Fibroblast of skin of back (primary cell): ENCODE measurements around the gene SURF1.
"Not testable (repeated sequence)": the region's sequence is repeated elsewhere in the genome, so short reads cannot be mapped to it uniquely, and the experiment has no call there.

Source experiments
- DNase-seq: peaks from one replicate; pipeline ENCODE4 v3.0.0-alpha.2; 2013

SURF1 gene

GRCh38 chr9:133383438-133383837 is 27.2 kb upstream of the SURF1 start:
- DNase-seq = no peak

- DNase-seq = no peak
These were observed 26.3 kb upstream of the SURF1 start for GRCh38 chr9:133382507-133383141.

- no peak for DNase-seq
These were observed 24.4 kb upstream of the SURF1 start for GRCh38 chr9:133380734-133381133.

- no peak for DNase-seq
These were observed 23.1 kb upstream of the SURF1 start for GRCh38 chr9:133379153-133380086.

- DNase-seq = no peak
These were observed 22.2 kb upstream of the SURF1 start for GRCh38 chr9:133378408-133378962.

GRCh38 chr9:133377721-133378216 is 21.5 kb upstream of the SURF1 start:
- peak; percentile 37 for DNase-seq

- DNase-seq = not testable (repeated sequence)
These were observed 21.0 kb upstream of the SURF1 start for GRCh38 chr9:133377280-133377679.

- DNase-seq = peak; percentile 96
These were observed 19.7 kb upstream of the SURF1 start, which contains the start of the genes STKLD1 and SURF4 for GRCh38 chr9:133375724-133376654. TSS of gene STKLD1 (plus strand) at chr9:133376366. CDS start at chr9:133376474, 108 bp downstream. TSS of gene SURF4 (minus strand) at chr9:133376060. CDS start at chr9:133375969, 91 bp downstream.

- DNase-seq = peak; percentile 46
These were observed 18.9 kb upstream of the SURF1 start for GRCh38 chr9:133375116-133375723.

GRCh38 chr9:133374612-133375115 is 18.4 kb upstream of the SURF1 start:
- peak; percentile 67 for DNase-seq

- DNase-seq = no peak
These were observed 15.9 kb upstream of the SURF1 start for GRCh38 chr9:133372144-133372543.

- no peak for DNase-seq
These were observed 15.0 kb upstream of the SURF1 start for GRCh38 chr9:133371261-133371711.

GRCh38 chr9:133370685-133371084 is 14.4 kb upstream of the SURF1 start:
- no peak for DNase-seq

GRCh38 chr9:133369933-133370332 is 13.6 kb upstream of the SURF1 start:
- no peak for DNase-seq

GRCh38 chr9:133369422-133369821 is 13.1 kb upstream of the SURF1 start:
- DNase-seq = no peak

GRCh38 chr9:133368249-133368881 is 12.1 kb upstream of the SURF1 start:
- DNase-seq = no peak

GRCh38 chr9:133367778-133368177 is 11.5 kb upstream of the SURF1 start:
- DNase-seq = no peak

- DNase-seq = no peak
These were observed 10.9 kb upstream of the SURF1 start for GRCh38 chr9:133367221-133367620.

GRCh38 chr9:133366435-133366834 is 10.1 kb upstream of the SURF1 start:
- no peak for DNase-seq

GRCh38 chr9:133362359-133363044 is 6.2 kb upstream of the SURF1 start:
- DNase-seq = no peak
